Thyroid gland (tissue), 4 donors: ENCODE measurements around the gene MAP7D3. TPM values are rescaled to one million over a fixed set of nuclear protein-coding genes. Genes with fewer than 3 reads are reported as not detected.

ENCODE experiments used
- DNase-seq, 2 donors: peaks; one replicate each; pipeline ENCODE4 v3.0.0-alpha.2; 2019
- H3K27ac ChIP-seq, 3 donors: fragments of 200-600 bp; sonication (generic); 1 replicate in 2 of 3; 2 replicates in 1 of 3; pipeline ENCODE4 v1.5.1; 2016 to 2019; ENCODE audit warnings: mild to moderate bottlenecking in 1 of 3, moderate library complexity in 1 of 3
- H3K27me3 ChIP-seq: fragments of 200-600 bp; sonication (generic); one replicate; pipeline ENCODE4 v1.5.1; 2019
- H3K36me3 ChIP-seq, 2 donors: fragments of 200-600 bp; sonication (generic); one replicate each; pipeline ENCODE4 v1.5.1; 2016 to 2019
- H3K4me1 ChIP-seq, 2 donors: fragments of 200-600 bp; sonication (generic); one replicate each; pipeline ENCODE4 v1.5.1; 2017 to 2019
- H3K4me3 ChIP-seq, 3 donors: fragments of 200-600 bp; sonication (generic); replicated peaks in 1 of 3; 1 replicate in 2 of 3; 2 replicates in 1 of 3; pipeline ENCODE4 v1.5.1; 2016; ENCODE audit warnings: mild to moderate bottlenecking in 1 of 3
- H3K9me3 ChIP-seq: fragments of 200-600 bp; sonication (generic); one replicate; pipeline ENCODE4 v1.5.1; 2017
- POLR2A ChIP-seq, 2 donors: fragments of 450-650 bp; IDR thresholded peaks; one replicate each; pipeline ENCODE4 v1.6.1; 2017; ENCODE audit warnings: antibody characterized with exemption in 2 of 2, mild to moderate bottlenecking in 2 of 2, moderate library complexity in 1 of 2
- WGBS, 2 donors: methylation state at CpG; one replicate each; pipeline ENCODE4 v1.1.5; 2017; 5-methylcytosine and 5-hydroxymethylcytosine counted together
- intact Hi-C: fragments of 100-400 bp; cut with DNase I; formaldehyde crosslinking; loops from one replicate; pipeline ENCODE4 v1.15.1; 2023
- total RNA-seq, 4 donors: library from RNA; depleted of rRNA; stranded (reverse); fragments of >200 nt; gene quantifications; one replicate each; pipeline ENCODE4 v1.2.3, GENCODE V29; 2016
- TF ChIP-seq, protein P1 (sequence below), 6 experiments: fragments of 200-600 bp in 3 of 6; fragments of 450-650 bp in 3 of 6; sonication (generic) in 3 of 6; IDR thresholded peaks; one replicate each; pipeline ENCODE4 v1.5.1; 2016 to 2019; ENCODE audit warnings: antibody characterized with exemption in 6 of 6, mild to moderate bottlenecking in 2 of 6, inconsistent platforms in 1 of 6, moderate library complexity in 1 of 6

The MAP7D3 gene
- total RNA-seq, 4 donors from 2014 or later: 13.8 to 22.2 (median 14.6) TPM

- intact Hi-C loops: loop anchor here (10.0 kb wide), 1 partner anchor 49 kb away; no protein-coding TSS in a partner anchor
- Histone ChIP-seq H3K36me3 (peaks cover 0 to 9% of the 10 kb centered on the region in 2 donors), H3K9me3 (no peaks in the 10 kb centered on the region), H3K27me3 (no peaks in the 10 kb centered on the region), H3K4me1 (peaks cover 34 to 71% of the 10 kb centered on the region in 2 donors), H3K4me3 (no peak overlapping the region), H3K27ac (peak overlapping the region; percentile 77 to 90 (median 81))
- TF ChIP-seq, protein P1, sequence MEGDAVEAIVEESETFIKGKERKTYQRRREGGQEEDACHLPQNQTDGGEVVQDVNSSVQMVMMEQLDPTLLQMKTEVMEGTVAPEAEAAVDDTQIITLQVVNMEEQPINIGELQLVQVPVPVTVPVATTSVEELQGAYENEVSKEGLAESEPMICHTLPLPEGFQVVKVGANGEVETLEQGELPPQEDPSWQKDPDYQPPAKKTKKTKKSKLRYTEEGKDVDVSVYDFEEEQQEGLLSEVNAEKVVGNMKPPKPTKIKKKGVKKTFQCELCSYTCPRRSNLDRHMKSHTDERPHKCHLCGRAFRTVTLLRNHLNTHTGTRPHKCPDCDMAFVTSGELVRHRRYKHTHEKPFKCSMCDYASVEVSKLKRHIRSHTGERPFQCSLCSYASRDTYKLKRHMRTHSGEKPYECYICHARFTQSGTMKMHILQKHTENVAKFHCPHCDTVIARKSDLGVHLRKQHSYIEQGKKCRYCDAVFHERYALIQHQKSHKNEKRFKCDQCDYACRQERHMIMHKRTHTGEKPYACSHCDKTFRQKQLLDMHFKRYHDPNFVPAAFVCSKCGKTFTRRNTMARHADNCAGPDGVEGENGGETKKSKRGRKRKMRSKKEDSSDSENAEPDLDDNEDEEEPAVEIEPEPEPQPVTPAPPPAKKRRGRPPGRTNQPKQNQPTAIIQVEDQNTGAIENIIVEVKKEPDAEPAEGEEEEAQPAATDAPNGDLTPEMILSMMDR (IDR thresholded peaks at IDR 0.05): no peak
- TF ChIP-seq POLR2A (IDR thresholded peaks at IDR 0.05): no peak
- no peak for DNase-seq
Measured at GRCh38 chrX:136203438-136203837, 47.8 kb downstream of the MAP7D3 start.

DNA sequence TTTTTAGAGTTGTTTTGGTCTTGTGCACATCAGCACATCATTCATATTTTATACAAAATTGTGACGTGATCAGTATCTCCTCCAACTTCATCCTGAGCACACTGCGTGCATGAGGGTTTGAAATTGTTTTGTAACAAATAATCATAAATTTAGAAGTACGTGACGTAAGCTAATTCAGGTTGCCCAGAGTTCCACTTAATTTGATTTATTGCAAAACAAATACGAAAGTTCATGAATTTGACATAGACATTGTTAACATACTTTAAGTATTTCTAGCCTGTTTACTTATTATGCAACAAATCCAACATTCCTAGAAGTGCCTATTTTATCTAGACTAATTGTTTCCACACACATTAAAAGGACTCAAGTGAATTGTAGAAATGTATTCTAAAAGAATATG is 48.3 kb downstream of the MAP7D3 start:
- TF ChIP-seq, protein P1 (IDR thresholded peaks at IDR 0.05): no peak
- no peak for TF ChIP-seq POLR2A (IDR thresholded peaks at IDR 0.05)
- Histone ChIP-seq H3K4me1 (peaks cover 39 to 72% of the 10 kb centered on the region in 2 donors), H3K27me3 (no peaks in the 10 kb centered on the region), H3K27ac (peak overlapping the region; percentile 77 to 90 (median 81)), H3K4me3 (no peak overlapping the region), H3K36me3 (peaks cover 0 to 5% of the 10 kb centered on the region in 2 donors), H3K9me3 (no peaks in the 10 kb centered on the region)
- no peak for DNase-seq
- intact Hi-C loops: loop anchor here (10.0 kb wide), 1 partner anchor 48 kb away; no protein-coding TSS in a partner anchor
- 79 to 84% methylated on average over 5 of the region's 5 CpGs for WGBS, 2 donors

GRCh38 chrX:136201601-136202000 is 49.6 kb downstream of the MAP7D3 start:
- intact Hi-C loops: loop anchor here (10.0 kb wide), 1 partner anchor 47 kb away; no protein-coding TSS in a partner anchor

DNA sequence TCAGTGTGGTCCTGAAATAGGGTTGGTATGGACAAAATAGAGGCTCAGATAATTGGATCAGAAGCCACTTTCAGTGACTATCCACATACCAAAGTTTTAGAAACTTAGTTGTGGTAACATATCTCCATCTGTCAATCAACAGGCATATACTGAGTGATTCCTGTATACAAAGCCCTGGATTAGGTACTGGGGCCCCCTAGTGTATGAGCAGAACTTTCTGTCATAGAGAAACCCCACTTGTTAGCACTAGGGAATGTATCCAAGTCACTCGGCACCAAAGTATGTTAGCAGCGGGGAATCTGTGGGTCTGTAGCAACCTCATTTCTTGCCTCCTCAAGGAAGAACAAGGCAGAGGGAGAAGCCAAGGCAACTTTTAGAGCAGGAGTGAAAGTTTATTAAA is 50.7 kb downstream of the MAP7D3 start:
- WGBS, 2 donors: 39 to 50% methylated on average over 2 of the region's 2 CpGs
- no peak for DNase-seq
- H3K27me3 ChIP-seq: no peaks in the 10 kb centered on the region
- peak overlapping the region; percentile 70 to 90 (median 82) for H3K27ac ChIP-seq
- no peak for TF ChIP-seq POLR2A (IDR thresholded peaks at IDR 0.05)
- TF ChIP-seq, protein P1 (IDR thresholded peaks at IDR 0.05): peak in 3 of 6 experiments; percentile 25 to 53 (median 29)
- no peaks in the 10 kb centered on the region for H3K36me3 ChIP-seq
- no peak overlapping the region for H3K4me3 ChIP-seq
- intact Hi-C loops: loop anchor here (10.0 kb wide), 1 partner anchor 46 kb away; no protein-coding TSS in a partner anchor
- peaks cover 48 to 76% of the 10 kb centered on the region in 2 donors for H3K4me1 ChIP-seq
- H3K9me3 ChIP-seq: no peaks in the 10 kb centered on the region

More at GRCh38 chrX:136201601-136202000, 49.6 kb downstream of the MAP7D3 start:
- peaks cover 46 to 79% of the 10 kb centered on the region in 2 donors for H3K4me1 ChIP-seq
- no peak for DNase-seq
- 96 to 97% methylated on average over 2 to 5 of the region's 5 CpGs for WGBS, 2 donors
- H3K27me3 ChIP-seq: no peaks in the 10 kb centered on the region
- H3K9me3 ChIP-seq: no peaks in the 10 kb centered on the region
- H3K36me3 ChIP-seq: no peaks in the 10 kb centered on the region
- TF ChIP-seq, protein P1 (IDR thresholded peaks at IDR 0.05): no peak
- no peak for TF ChIP-seq POLR2A (IDR thresholded peaks at IDR 0.05)
- H3K27ac ChIP-seq: peak overlapping the region in 2 of 3 donors; percentile 70 to 90
- no peak overlapping the region for H3K4me3 ChIP-seq

DNA sequence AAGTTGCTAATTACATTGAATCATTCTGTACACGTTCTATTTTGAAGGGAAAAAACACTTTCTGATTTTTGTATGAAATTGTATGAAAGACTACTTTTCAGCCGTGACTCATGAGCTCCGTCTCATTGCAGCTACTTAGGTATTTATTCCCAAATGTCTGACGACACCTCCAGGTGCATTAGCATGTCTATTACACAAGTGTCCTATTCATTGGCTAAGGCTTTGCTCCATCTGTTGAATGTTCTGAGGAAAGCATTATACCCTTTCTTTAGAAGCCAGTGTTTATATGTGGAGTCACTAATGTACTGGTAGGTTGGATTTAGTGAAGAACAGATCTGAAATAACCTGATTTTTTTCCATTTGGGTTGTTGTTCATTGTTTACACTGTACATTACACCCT is 51.8 kb downstream of the MAP7D3 start:
- WGBS, 2 donors: 74 to 77% methylated on average over 4 of the region's 4 CpGs
- Histone ChIP-seq H3K27me3 (no peaks in the 10 kb centered on the region), H3K9me3 (no peaks in the 10 kb centered on the region), H3K27ac (peak overlapping the region; percentile 70 to 90 (median 82)), H3K36me3 (no peaks in the 10 kb centered on the region), H3K4me1 (peaks cover 50 to 76% of the 10 kb centered on the region in 2 donors), H3K4me3 (no peak overlapping the region)
- intact Hi-C loops: no loop called here
- no peak for TF ChIP-seq POLR2A (IDR thresholded peaks at IDR 0.05)
- TF ChIP-seq, protein P1 (IDR thresholded peaks at IDR 0.05): no peak
- DNase-seq: no peak
